OCI-LY7 (cell line): ENCODE measurements around the gene TRAPPC12. TPM values are rescaled to one million over a fixed set of nuclear protein-coding genes. Genes with fewer than 3 reads are reported as not detected.

Source experiments
- BruUV-seq: library from RNA; stranded (reverse); fragments of 400-500 nt; replicated peaks from 2 replicates; lab custom pipeline; 2021; lab: Mats Ljungman, UMichigan
- CTCF ChIA-PET: fragments of 300-600 bp; sonication (Branson Sonifier 250); formaldehyde crosslinking; loops from one replicate; lab custom pipeline; 2022; ENCODE audit warnings: antibody characterized with exemption; ENCODE audit not compliant: unreplicated experiment; lab: Charles Lee
- POLR2A ChIA-PET: fragments of 300-600 bp; sonication (Branson Sonifier 250); formaldehyde crosslinking; loops from one replicate; lab custom pipeline; 2022; ENCODE audit warnings: antibody characterized with exemption; lab: Charles Lee
- DNase-seq: peaks from one replicate; pipeline ENCODE4 v3.0.0-alpha.2; 2015; ENCODE audit warnings: low spot score
- H2AFZ ChIP-seq: fragments of 200-600 bp; sonication (generic), shearing (Covaris generic); 2 replicates; pipeline ENCODE4 v1.6.1; 2014; ENCODE audit warnings: mild to moderate bottlenecking, antibody characterized with exemption, low read length, moderate library complexity
- H3K27ac ChIP-seq: fragments of 200-600 bp; sonication (generic); 2 replicates; pipeline ENCODE4 v1.5.1; 2014; ENCODE audit warnings: mixed run types, low read depth, mild to moderate bottlenecking, moderate library complexity, low read length, inconsistent platforms; ENCODE audit not compliant: poor library complexity, severe bottlenecking
- H3K36me3 ChIP-seq: fragments of 200-600 bp; sonication (generic); 2 replicates; pipeline ENCODE4 v1.6.1; 2014; ENCODE audit warnings: mild to moderate bottlenecking, antibody characterized with exemption, low read length, moderate library complexity, mixed read lengths; ENCODE audit not compliant: insufficient read depth
- H3K4me1 ChIP-seq: fragments of 200-600 bp; sonication (generic); 2 replicates; pipeline ENCODE4 v1.5.1; 2014; ENCODE audit warnings: mild to moderate bottlenecking, low read length; ENCODE audit not compliant: insufficient read depth, poor library complexity, severe bottlenecking
- H3K4me2 ChIP-seq: fragments of 200-600 bp; sonication (generic); 2 replicates; pipeline ENCODE4 v1.6.1; 2014; ENCODE audit warnings: mild to moderate bottlenecking, low read length
- H3K4me3 ChIP-seq: fragments of 200-600 bp; sonication (generic); 2 replicates; pipeline ENCODE4 v1.5.1; 2014; ENCODE audit warnings: mild to moderate bottlenecking, low read depth, low read length; ENCODE audit not compliant: poor library complexity, severe bottlenecking
- H3K79me2 ChIP-seq: fragments of 200-600 bp; sonication (generic); 2 replicates; pipeline ENCODE4 v1.6.1; 2016; ENCODE audit warnings: low read depth, mild to moderate bottlenecking, low read length, moderate library complexity, mixed read lengths; ENCODE audit not compliant: insufficient read depth
- H3K9me2 ChIP-seq: fragments of 200-600 bp; sonication (generic); 2 replicates; pipeline ENCODE4 v1.6.1; 2016; ENCODE audit warnings: mild to moderate bottlenecking, low read length, mixed read lengths; ENCODE audit not compliant: insufficient read depth
- H3K9me3 ChIP-seq: fragments of 200-600 bp; sonication (generic); 2 replicates; pipeline ENCODE4 v1.6.1; 2014; ENCODE audit warnings: mild to moderate bottlenecking, mixed run types, low read length, mixed read lengths
- H4K20me1 ChIP-seq: fragments of 200-600 bp; sonication (generic); 2 replicates; pipeline ENCODE4 v1.6.1; 2014; ENCODE audit warnings: mild to moderate bottlenecking, antibody characterized with exemption, low read length, moderate library complexity, mixed read lengths; ENCODE audit not compliant: insufficient read depth
- CTCF ChIP-seq: fragments of 200-600 bp; sonication (generic); conservative IDR thresholded peaks from 2 replicates; pipeline ENCODE4 v1.5.1; 2014; ENCODE audit warnings: mild to moderate bottlenecking, antibody characterized with exemption, low read length, moderate library complexity, mixed read lengths
- EZH2phosphoT487 ChIP-seq: fragments of 200-600 bp; sonication (generic); IDR thresholded peaks from 2 replicates; pipeline ENCODE4 v1.6.1; 2018; ENCODE audit warnings: low read depth, borderline replicate concordance, mild to moderate bottlenecking, mixed run types, antibody characterized with exemption, low read length, moderate library complexity, mixed read lengths
- intact Hi-C: fragments of 100-400 bp; cut with micrococcal nuclease; formaldehyde crosslinking; loops from one replicate; pipeline ENCODE4 v1.10.0; 2022; ENCODE audit not compliant: unreplicated experiment
- total RNA-seq, 2 experiments: library from RNA; depleted of rRNA in 1 of 2; stranded (reverse); fragments of >200 nt in 1 of 2; shearing (Covaris generic) in 1 of 2; gene quantifications; 2 replicates each; pipeline ENCODE4 v1.2.3, GENCODE V29; 2014 to 2022

Gene TRAPPC12
- total RNA-seq, 2 experiments from 2014 or later: 85.2 to 91.6 TPM

- intact Hi-C loops: no loop called here
- TF ChIP-seq EZH2phosphoT487: no peak
- no peak for TF ChIP-seq CTCF
- BruUV-seq: no TSS peak
- Histone ChIP-seq H3K4me3 (no peak overlapping the region), H3K4me2 (no peak overlapping the region), H3K9me3 (no peaks in the 10 kb centered on the region), H3K4me1 (no peaks in the 10 kb centered on the region), H2AFZ (no peak overlapping the region), H3K36me3 (peaks cover 40% of the 10 kb centered on the region), H3K79me2 (no peaks in the 10 kb centered on the region), H3K27ac (no peak overlapping the region), H3K9me2 (no peaks in the 10 kb centered on the region), H4K20me1 (no peaks in the 10 kb centered on the region)
- no peak for DNase-seq
- ChIA-PET CTCF (no interaction called here), POLR2A (no interaction called here)
Measured at GRCh38 chr2:3449086-3449485, 69.6 kb downstream of the TRAPPC12 start.

- no peaks in the 10 kb centered on the region for H3K9me2 ChIP-seq
- ChIA-PET CTCF (no interaction called here), POLR2A (interaction anchor here (1.9 kb wide), 1 partner anchor 11 kb away, joined by 6 read pairs; no protein-coding TSS in a partner anchor)
- no peaks in the 10 kb centered on the region for H4K20me1 ChIP-seq
- intact Hi-C loops: no loop called here
- no peak overlapping the region for H3K4me2 ChIP-seq
- BruUV-seq: no TSS peak
- H3K4me1 ChIP-seq: no peaks in the 10 kb centered on the region
- no peaks in the 10 kb centered on the region for H3K79me2 ChIP-seq
- H3K36me3 ChIP-seq: peaks cover 36% of the 10 kb centered on the region
- H3K4me3 ChIP-seq: no peak overlapping the region
- TF ChIP-seq CTCF (no peak), EZH2phosphoT487 (no peak)
- H3K27ac ChIP-seq: no peak overlapping the region
- no peak for DNase-seq
- no peaks in the 10 kb centered on the region for H3K9me3 ChIP-seq
- no peak overlapping the region for H2AFZ ChIP-seq
Measured at GRCh38 chr2:3449936-3450335, 70.4 kb downstream of the TRAPPC12 start.

- intact Hi-C loops: no loop called here
- H3K4me3 ChIP-seq: no peak overlapping the region
- no peaks in the 10 kb centered on the region for H3K79me2 ChIP-seq
- no peak for DNase-seq
- H4K20me1 ChIP-seq: no peaks in the 10 kb centered on the region
- TF ChIP-seq CTCF (no peak), EZH2phosphoT487 (no peak)
- H3K9me3 ChIP-seq: no peaks in the 10 kb centered on the region
- H3K36me3 ChIP-seq: peaks cover 31% of the 10 kb centered on the region
- ChIA-PET CTCF (no interaction called here), POLR2A (interaction anchor here (0.6 to 1.9 kb wide), 3 partner anchors 11 to 109 kb away, joined by 5 to 6 read pairs (median 5); no protein-coding TSS in a partner anchor)
- no peak overlapping the region for H3K27ac ChIP-seq
- H3K9me2 ChIP-seq: no peaks in the 10 kb centered on the region
- no peaks in the 10 kb centered on the region for H3K4me1 ChIP-seq
- no peak overlapping the region for H2AFZ ChIP-seq
- no TSS peak for BruUV-seq
- no peak overlapping the region for H3K4me2 ChIP-seq
Measured at GRCh38 chr2:3450385-3451010, 71.0 kb downstream of the TRAPPC12 start.
